Osteocyte (in vitro differentiated cells): ENCODE data around the gene RNF213. TPM values are rescaled to one million over a fixed set of nuclear protein-coding genes. Genes with fewer than 3 reads are reported as not detected.

Experiments
- DNase-seq: peaks from one replicate; pipeline ENCODE4 v3.0.0; 2021; ENCODE audit warnings: mixed read lengths; ENCODE audit not compliant: unreplicated experiment; ENCODE audit errors: extremely low spot score
- H3K27ac Mint-ChIP-seq: one replicate; pipeline ENCODE4 v1.8.0; 2021; ENCODE audit warnings: mild to moderate bottlenecking, mixed read lengths; ENCODE audit not compliant: unreplicated experiment
- H3K27me3 Mint-ChIP-seq: one replicate; pipeline ENCODE4 v1.8.0; 2021; ENCODE audit warnings: mixed read lengths; ENCODE audit not compliant: unreplicated experiment
- H3K36me3 Mint-ChIP-seq: one replicate; pipeline ENCODE4 v1.8.0; 2021; ENCODE audit warnings: mixed read lengths; ENCODE audit not compliant: unreplicated experiment
- H3K4me1 Mint-ChIP-seq: one replicate; pipeline ENCODE4 v1.8.0; 2021; ENCODE audit warnings: mixed read lengths; ENCODE audit not compliant: unreplicated experiment
- H3K4me3 Mint-ChIP-seq: one replicate; pipeline ENCODE4 v1.8.0; 2021; ENCODE audit warnings: mild to moderate bottlenecking, moderate library complexity, mixed read lengths; ENCODE audit not compliant: unreplicated experiment
- H3K9me3 Mint-ChIP-seq: one replicate; pipeline ENCODE4 v1.8.0; 2021; ENCODE audit warnings: mixed read lengths; ENCODE audit not compliant: unreplicated experiment
- CTCF ChIP-seq: fragments of 200-600 bp; sonication (generic); IDR thresholded peaks from 2 replicates; pipeline ENCODE4 v1.5.0; 2021; ENCODE audit warnings: antibody characterized with exemption, mild to moderate bottlenecking, moderate library complexity
- total RNA-seq: library from RNA; stranded (reverse); gene quantifications from 2 replicates; pipeline ENCODE4 v1.2.1, GENCODE V29; 2021

The RNF213 gene
- total RNA-seq, 1 donor from 2014 or later: 106 TPM

- Mint-ChIP-seq H3K4me1 (peaks cover 6% of the 10 kb centered on the region), H3K27me3 (no peaks in the 10 kb centered on the region), H3K4me3 (no peak overlapping the region), H3K36me3 (peaks cover 19% of the 10 kb centered on the region), H3K9me3 (no peaks in the 10 kb centered on the region), H3K27ac (no peak overlapping the region)
- DNase-seq: no peak
- no peak for TF ChIP-seq CTCF
These were observed 46.4 kb upstream of the RNF213 start for GRCh38 chr17:80214012-80214877.

GRCh38 chr17:80214878-80215210 lies 45.8 kb upstream of the RNF213 start:
- Mint-ChIP-seq H3K27me3 (no peaks in the 10 kb centered on the region), H3K36me3 (peaks cover 19% of the 10 kb centered on the region), H3K4me3 (no peak overlapping the region), H3K27ac (no peak overlapping the region), H3K4me1 (peaks cover 11% of the 10 kb centered on the region), H3K9me3 (no peaks in the 10 kb centered on the region)
- TF ChIP-seq CTCF: no peak
- no peak for DNase-seq

- H3K27me3 Mint-ChIP-seq: no peaks in the 10 kb centered on the region
- TF ChIP-seq CTCF: no peak
- DNase-seq: no peak
- peaks cover 18% of the 10 kb centered on the region for H3K4me1 Mint-ChIP-seq
- peaks cover 9% of the 10 kb centered on the region for H3K36me3 Mint-ChIP-seq
- no peaks in the 10 kb centered on the region for H3K9me3 Mint-ChIP-seq
- H3K4me3 Mint-ChIP-seq: no peak overlapping the region
- no peak overlapping the region for H3K27ac Mint-ChIP-seq
These were observed 43.9 kb upstream of the RNF213 start for GRCh38 chr17:80216473-80217456.

- Mint-ChIP-seq H3K9me3 (no peaks in the 10 kb centered on the region), H3K4me3 (no peak overlapping the region), H3K4me1 (peaks cover 18% of the 10 kb centered on the region)
These were observed 42.8 kb upstream of the RNF213 start for GRCh38 chr17:80217703-80218362.

More at GRCh38 chr17:80217703-80218362, 42.8 kb upstream of the RNF213 start:
- DNase-seq: no peak
- Mint-ChIP-seq H3K36me3 (peaks cover 7% of the 10 kb centered on the region), H3K27ac (no peak overlapping the region), H3K27me3 (no peaks in the 10 kb centered on the region)
- TF ChIP-seq CTCF: no peak
